ENCODE data around the gene BRIP1. TPM values are rescaled to one million over a fixed set of nuclear protein-coding genes. Genes with fewer than 3 reads are reported as not detected.

The BRIP1 gene
- total and polyA plus RNA-seq, 2 donors (not counting 3 experiments of a cell fraction or from before 2014, with no cell fraction given), result 1.8 to 12.1 TPM

GRCh38 chr17:61849674-61850073, 13.7 kb downstream of the BRIP1 start:
- BruUV-seq (replicated peaks), result no TSS peak
- Histone ChIP-seq H3K4me1 (ENCODE audit: control insufficient read depth, extremely low read depth, insufficient read depth, low read length) (no peaks in the 10 kb centered on the region), H3K4me3 (replicated peaks in 1 of 3; ENCODE audit: insufficient read depth in 1 of 3, low read depth in 1 of 3, low read length in 3 of 3) (no peak overlapping the region), H3K79me2 (ENCODE audit: control insufficient read depth, insufficient read depth, low read length) (no peaks in the 10 kb centered on the region), H2AFZ (ENCODE audit: low read depth, low read length) (no peak overlapping the region), H3K9me1 (replicated peaks; ENCODE audit: control insufficient read depth, extremely low read depth, insufficient read depth, low read length) (no peaks in the 10 kb centered on the region), H3K4me2 (ENCODE audit: insufficient read depth, low read length) (no peak overlapping the region), H3K27me3 (ENCODE audit: control insufficient read depth in 2 of 2, insufficient read depth in 2 of 2, low read length in 2 of 2) (no peaks in the 10 kb centered on the region), H3K9ac (replicated peaks; ENCODE audit: extremely low read depth, insufficient read depth, low read length) (no peak overlapping the region), H4K20me1 (replicated peaks; ENCODE audit: control insufficient read depth, extremely low read depth, insufficient read depth, low read length) (no peaks in the 10 kb centered on the region), H3K27ac (ENCODE audit: insufficient read depth, low read depth, low read length) (no peak overlapping the region), H3K9me3 (replicated peaks; ENCODE audit: control insufficient read depth, insufficient read depth, low read length) (no peaks in the 10 kb centered on the region), H3K36me3 (ENCODE audit: control insufficient read depth in 2 of 2, extremely low read depth in 1 of 2, insufficient read depth in 2 of 2, low read length in 2 of 2) (peaks cover 0 to 4% of the 10 kb centered on the region in 2 experiments)
- TF ChIP-seq, protein P1, sequence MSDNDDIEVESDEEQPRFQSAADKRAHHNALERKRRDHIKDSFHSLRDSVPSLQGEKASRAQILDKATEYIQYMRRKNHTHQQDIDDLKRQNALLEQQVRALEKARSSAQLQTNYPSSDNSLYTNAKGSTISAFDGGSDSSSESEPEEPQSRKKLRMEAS (IDR thresholded peaks at IDR 0.05; ENCODE audit: insufficient read depth, insufficient read length), result no peak
- TF ChIP-seq EZH2 (IDR thresholded peaks at IDR 0.05; ENCODE audit: borderline replicate concordance, low read depth, low read length, severe bottlenecking) (no peak), GATA2 (IDR thresholded peaks at IDR 0.05; ENCODE audit: insufficient read depth, insufficient read length, low read depth, low read length) (no peak)
- intact Hi-C loops (cut with micrococcal nuclease), result no loop called here
- ChIA-PET POLR2A (no interaction called here), CTCF (interaction anchor here (1.3 kb wide), 1 partner anchor 213 kb away, joined by 3 read pairs; no protein-coding TSS in a partner anchor)
- no peak for DNase-seq (ENCODE audit: low read depth, low spot score)
- no peak for FAIRE-seq
- dilution Hi-C loops (cut with MboI; ENCODE audit: extremely low pct_ligation_motif_present, low sequenced_read_pairs), result no loop called here

GRCh38 chr17:61848896-61849295, 14.4 kb downstream of the BRIP1 start:
- no peak overlapping the region for H3K4me3 ChIP-seq (replicated peaks in 1 of 3; ENCODE audit: insufficient read depth in 1 of 3, low read depth in 1 of 3, low read length in 3 of 3)
- H3K27ac ChIP-seq (ENCODE audit: insufficient read depth, low read depth, low read length), result no peak overlapping the region
- H3K9ac ChIP-seq (replicated peaks; ENCODE audit: extremely low read depth, insufficient read depth, low read length), result no peak overlapping the region
- no TSS peak for BruUV-seq (replicated peaks)
- peaks cover 0 to 4% of the 10 kb centered on the region in 2 experiments for H3K36me3 ChIP-seq (ENCODE audit: control insufficient read depth in 2 of 2, extremely low read depth in 1 of 2, insufficient read depth in 2 of 2, low read length in 2 of 2)
- no peak overlapping the region for H2AFZ ChIP-seq (ENCODE audit: low read depth, low read length)
- no peaks in the 10 kb centered on the region for H3K9me1 ChIP-seq (replicated peaks; ENCODE audit: control insufficient read depth, extremely low read depth, insufficient read depth, low read length)
- H3K9me3 ChIP-seq (replicated peaks; ENCODE audit: control insufficient read depth, insufficient read depth, low read length), result no peaks in the 10 kb centered on the region
- FAIRE-seq, result no peak
- H3K79me2 ChIP-seq (ENCODE audit: control insufficient read depth, insufficient read depth, low read length), result no peaks in the 10 kb centered on the region
- no peaks in the 10 kb centered on the region for H3K27me3 ChIP-seq (ENCODE audit: control insufficient read depth in 2 of 2, insufficient read depth in 2 of 2, low read length in 2 of 2)
- POLR2A ChIA-PET, result no interaction called here
- CTCF ChIA-PET, result no interaction called here
- no peaks in the 10 kb centered on the region for H3K4me1 ChIP-seq (ENCODE audit: control insufficient read depth, extremely low read depth, insufficient read depth, low read length)
- DNase-seq (ENCODE audit: low read depth, low spot score), result no peak
- TF ChIP-seq POLR2A (IDR thresholded peaks at IDR 0.05; ENCODE audit: low read depth, low read length), result no peak
- no peak for TF ChIP-seq EZH2 (IDR thresholded peaks at IDR 0.05; ENCODE audit: borderline replicate concordance, low read depth, low read length, severe bottlenecking)
- no peak for TF ChIP-seq MYC (IDR thresholded peaks at IDR 0.05; ENCODE audit: low read depth, low read length)
- no peak for TF ChIP-seq CTCF (IDR thresholded peaks at IDR 0.05; ENCODE audit: extremely low read depth in 1 of 2, insufficient read depth in 1 of 2, low read depth in 1 of 2, low read length in 2 of 2)
- TF ChIP-seq POLR2AphosphoS5 (IDR thresholded peaks at IDR 0.05; ENCODE audit: insufficient read depth, low read depth, low read length), result no peak
- intact Hi-C loops (cut with micrococcal nuclease) (no loop called here), dilution Hi-C loops (cut with MboI; ENCODE audit: extremely low pct_ligation_motif_present, low sequenced_read_pairs) (no loop called here)
- H4K20me1 ChIP-seq (replicated peaks; ENCODE audit: control insufficient read depth, extremely low read depth, insufficient read depth, low read length), result no peaks in the 10 kb centered on the region
- no peak overlapping the region for H3K4me2 ChIP-seq (ENCODE audit: insufficient read depth, low read length)
